Measurements from ENCODE around the gene SYNDIG1. TPM values are rescaled to one million over a fixed set of nuclear protein-coding genes. Genes with fewer than 3 reads are reported as not detected.

SYNDIG1 gene
- total RNA-seq, 1 experiment from 2014 or later: not detected

- Histone ChIP-seq H3K4me3 (ENCODE audit: low read depth in 2 of 2, low read length in 2 of 2) (no peak overlapping the region), H3K27me3 (ENCODE audit: control insufficient read depth, insufficient read depth, low read length) (no peaks in the 10 kb centered on the region), H3K36me3 (ENCODE audit: control insufficient read depth, insufficient read depth, low read length) (no peaks in the 10 kb centered on the region), H3K9me3 (ENCODE audit: control insufficient read depth, insufficient read depth, low read depth, low read length) (no peaks in the 10 kb centered on the region), H3K27ac (ENCODE audit: low read length) (no peak overlapping the region), H3K4me1 (ENCODE audit: control insufficient read depth, insufficient read depth, low read length) (no peaks in the 10 kb centered on the region)
- intact Hi-C loops (cut with micrococcal nuclease; ENCODE audit: unreplicated experiment): no loop called here
- TF ChIP-seq SIN3A (IDR thresholded peaks at IDR 0.05; ENCODE audit: borderline replicate concordance, insufficient read depth, low read depth, low read length) (no peak), TCF7L2 (IDR thresholded peaks at IDR 0.05; ENCODE audit: low read depth, low read length) (no peak), POLR2AphosphoS5 (IDR thresholded peaks at IDR 0.05; ENCODE audit: low read depth, low read length) (no peak)
- TF ChIP-seq, protein P1, sequence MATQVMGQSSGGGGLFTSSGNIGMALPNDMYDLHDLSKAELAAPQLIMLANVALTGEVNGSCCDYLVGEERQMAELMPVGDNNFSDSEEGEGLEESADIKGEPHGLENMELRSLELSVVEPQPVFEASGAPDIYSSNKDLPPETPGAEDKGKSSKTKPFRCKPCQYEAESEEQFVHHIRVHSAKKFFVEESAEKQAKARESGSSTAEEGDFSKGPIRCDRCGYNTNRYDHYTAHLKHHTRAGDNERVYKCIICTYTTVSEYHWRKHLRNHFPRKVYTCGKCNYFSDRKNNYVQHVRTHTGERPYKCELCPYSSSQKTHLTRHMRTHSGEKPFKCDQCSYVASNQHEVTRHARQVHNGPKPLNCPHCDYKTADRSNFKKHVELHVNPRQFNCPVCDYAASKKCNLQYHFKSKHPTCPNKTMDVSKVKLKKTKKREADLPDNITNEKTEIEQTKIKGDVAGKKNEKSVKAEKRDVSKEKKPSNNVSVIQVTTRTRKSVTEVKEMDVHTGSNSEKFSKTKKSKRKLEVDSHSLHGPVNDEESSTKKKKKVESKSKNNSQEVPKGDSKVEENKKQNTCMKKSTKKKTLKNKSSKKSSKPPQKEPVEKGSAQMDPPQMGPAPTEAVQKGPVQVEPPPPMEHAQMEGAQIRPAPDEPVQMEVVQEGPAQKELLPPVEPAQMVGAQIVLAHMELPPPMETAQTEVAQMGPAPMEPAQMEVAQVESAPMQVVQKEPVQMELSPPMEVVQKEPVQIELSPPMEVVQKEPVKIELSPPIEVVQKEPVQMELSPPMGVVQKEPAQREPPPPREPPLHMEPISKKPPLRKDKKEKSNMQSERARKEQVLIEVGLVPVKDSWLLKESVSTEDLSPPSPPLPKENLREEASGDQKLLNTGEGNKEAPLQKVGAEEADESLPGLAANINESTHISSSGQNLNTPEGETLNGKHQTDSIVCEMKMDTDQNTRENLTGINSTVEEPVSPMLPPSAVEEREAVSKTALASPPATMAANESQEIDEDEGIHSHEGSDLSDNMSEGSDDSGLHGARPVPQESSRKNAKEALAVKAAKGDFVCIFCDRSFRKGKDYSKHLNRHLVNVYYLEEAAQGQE (IDR thresholded peaks at IDR 0.05; ENCODE audit: insufficient read depth in 1 of 2, low read depth in 2 of 2, low read length in 1 of 2): no peak
- TF ChIP-seq, protein P2, sequence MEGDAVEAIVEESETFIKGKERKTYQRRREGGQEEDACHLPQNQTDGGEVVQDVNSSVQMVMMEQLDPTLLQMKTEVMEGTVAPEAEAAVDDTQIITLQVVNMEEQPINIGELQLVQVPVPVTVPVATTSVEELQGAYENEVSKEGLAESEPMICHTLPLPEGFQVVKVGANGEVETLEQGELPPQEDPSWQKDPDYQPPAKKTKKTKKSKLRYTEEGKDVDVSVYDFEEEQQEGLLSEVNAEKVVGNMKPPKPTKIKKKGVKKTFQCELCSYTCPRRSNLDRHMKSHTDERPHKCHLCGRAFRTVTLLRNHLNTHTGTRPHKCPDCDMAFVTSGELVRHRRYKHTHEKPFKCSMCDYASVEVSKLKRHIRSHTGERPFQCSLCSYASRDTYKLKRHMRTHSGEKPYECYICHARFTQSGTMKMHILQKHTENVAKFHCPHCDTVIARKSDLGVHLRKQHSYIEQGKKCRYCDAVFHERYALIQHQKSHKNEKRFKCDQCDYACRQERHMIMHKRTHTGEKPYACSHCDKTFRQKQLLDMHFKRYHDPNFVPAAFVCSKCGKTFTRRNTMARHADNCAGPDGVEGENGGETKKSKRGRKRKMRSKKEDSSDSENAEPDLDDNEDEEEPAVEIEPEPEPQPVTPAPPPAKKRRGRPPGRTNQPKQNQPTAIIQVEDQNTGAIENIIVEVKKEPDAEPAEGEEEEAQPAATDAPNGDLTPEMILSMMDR (IDR thresholded peaks at IDR 0.05): no peak
- ATAC-seq: no peak
- POLR2A ChIA-PET: no interaction called here
- CTCF ChIA-PET: no interaction called here
- in situ Hi-C loops (cut with HindIII; ENCODE audit: low pct_unique_long_range_greater_than_20kb, low sequenced_read_pairs): no loop called here
- no TSS peak for BruUV-seq (replicated peaks)
- DNase-seq (ENCODE audit: low read depth, low spot score): no peak
These were observed 106.4 kb downstream of the SYNDIG1 start for GRCh38 chr20:24575811-24576210.

GRCh38 chr20:24576447-24576846, 107.0 kb downstream of the SYNDIG1 start:
- in situ Hi-C loops (cut with HindIII; ENCODE audit: low pct_unique_long_range_greater_than_20kb, low sequenced_read_pairs) (no loop called here), intact Hi-C loops (cut with micrococcal nuclease; ENCODE audit: unreplicated experiment) (no loop called here)
- Histone ChIP-seq H3K36me3 (ENCODE audit: control insufficient read depth, insufficient read depth, low read length) (no peaks in the 10 kb centered on the region), H3K27me3 (ENCODE audit: control insufficient read depth, insufficient read depth, low read length) (no peaks in the 10 kb centered on the region), H3K27ac (ENCODE audit: low read length) (no peak overlapping the region), H3K4me3 (ENCODE audit: low read depth in 2 of 2, low read length in 2 of 2) (no peak overlapping the region), H3K4me1 (ENCODE audit: control insufficient read depth, insufficient read depth, low read length) (no peaks in the 10 kb centered on the region), H3K9me3 (ENCODE audit: control insufficient read depth, insufficient read depth, low read depth, low read length) (no peaks in the 10 kb centered on the region)
- ChIA-PET CTCF (no interaction called here), POLR2A (no interaction called here)
- TF ChIP-seq TCF7L2 (IDR thresholded peaks at IDR 0.05; ENCODE audit: low read depth, low read length): no peak
- TF ChIP-seq, protein P1 (IDR thresholded peaks at IDR 0.05; ENCODE audit: insufficient read depth in 1 of 2, low read depth in 2 of 2, low read length in 1 of 2): no peak
- TF ChIP-seq, protein P2 (IDR thresholded peaks at IDR 0.05): no peak
- no peak for TF ChIP-seq POLR2AphosphoS5 (IDR thresholded peaks at IDR 0.05; ENCODE audit: low read depth, low read length)
- no peak for TF ChIP-seq SIN3A (IDR thresholded peaks at IDR 0.05; ENCODE audit: borderline replicate concordance, insufficient read depth, low read depth, low read length)
- ATAC-seq (no peak), DNase-seq (ENCODE audit: low read depth, low spot score) (no peak)
- BruUV-seq (replicated peaks): no TSS peak

All from Panc1 (cell line).